HepG2 (cell line): ENCODE data around the gene ABHD15. TPM values are rescaled to one million over a fixed set of nuclear protein-coding genes. Genes with fewer than 3 reads are reported as not detected.

ENCODE experiments used
- HDAC2 ChIP-seq: sonication (generic); formaldehyde crosslinking; IDR thresholded peaks from 2 replicates; pipeline ENCODE4 v1.4.0; 2020; ENCODE audit warnings: missing genetic modification reagents
- IKZF1 ChIP-seq: fragments of 450-650 bp; IDR thresholded peaks from 2 replicates; pipeline ENCODE4 v1.7.1; 2016
- IKZF4 ChIP-seq: sonication (generic); formaldehyde crosslinking; IDR thresholded peaks from 2 replicates; pipeline ENCODE4 v1.5.1; 2020; ENCODE audit warnings: borderline replicate concordance, mild to moderate bottlenecking, low read depth, missing genetic modification reagents; ENCODE audit errors: not compliant biosample characterization
- JUN ChIP-seq: sonication (generic); formaldehyde crosslinking; IDR thresholded peaks from 2 replicates; pipeline ENCODE4 v1.4.0; 2020; ENCODE audit warnings: mild to moderate bottlenecking, missing genetic modification reagents
- KMT2B ChIP-seq: IDR thresholded peaks from 2 replicates; pipeline ENCODE4 v1.6.1; 2016; ENCODE audit warnings: missing genetic modification reagents, missing compliant biosample characterization
- MIER2 ChIP-seq: IDR thresholded peaks from 2 replicates; pipeline ENCODE4 v1.6.1; 2016; ENCODE audit warnings: missing biosample characterization, missing genetic modification reagents
- MIER3 ChIP-seq: IDR thresholded peaks from 2 replicates; pipeline ENCODE4 v1.6.1; 2016; ENCODE audit warnings: missing compliant biosample characterization, borderline replicate concordance
- POLR2G ChIP-seq: fragments of 200-400 bp; formaldehyde crosslinking; IDR thresholded peaks from 2 replicates; pipeline ENCODE4 v1.6.1; 2018; ENCODE audit warnings: mild to moderate bottlenecking, low read depth, low read length, moderate library complexity
- REXO4 ChIP-seq: sonication (generic); formaldehyde crosslinking; IDR thresholded peaks from 2 replicates; pipeline ENCODE4 v1.8.0; 2022; ENCODE audit warnings: missing genetic modification reagents, mild to moderate bottlenecking, borderline replicate concordance
- SIX4 ChIP-seq: sonication (generic); formaldehyde crosslinking; IDR thresholded peaks from 2 replicates; pipeline ENCODE4 v1.4.0; 2020; ENCODE audit warnings: missing genetic modification reagents
- TARDBP ChIP-seq: sonication (generic); formaldehyde crosslinking; IDR thresholded peaks from 2 replicates; pipeline ENCODE4 v1.8.0; 2022; ENCODE audit warnings: mild to moderate bottlenecking, missing genetic modification reagents
- ZFP82 ChIP-seq: sonication (generic); formaldehyde crosslinking; IDR thresholded peaks from 2 replicates; pipeline ENCODE4 v1.5.1; 2020; ENCODE audit warnings: mild to moderate bottlenecking, missing genetic modification reagents, borderline replicate concordance
- ZNF430 ChIP-seq: sonication (generic); formaldehyde crosslinking; IDR thresholded peaks from 2 replicates; pipeline ENCODE4 v1.9.0; 2021; ENCODE audit warnings: mild to moderate bottlenecking, missing genetic modification reagents
- ZNF460 ChIP-seq: sonication (generic); formaldehyde crosslinking; IDR thresholded peaks from 2 replicates; pipeline ENCODE4 v1.5.1; 2020; ENCODE audit warnings: missing genetic modification reagents, mild to moderate bottlenecking, borderline replicate concordance
- ZNF768 ChIP-seq: sonication (generic); formaldehyde crosslinking; IDR thresholded peaks from 2 replicates; pipeline ENCODE4 v1.4.0; 2020; ENCODE audit warnings: missing genetic modification reagents
- polyA plus RNA-seq, 8 experiments: library from polyadenylated mRNA; depleted of rRNA in 3 of 8; stranded (reverse) in 7 of 8; unstranded in 1 of 8; fragments of >200 nt; fragmentation: Illumina TruSeq in 4 of 8; extraction: Trizol in 4 of 8; gene quantifications; 2 replicates each; pipeline versions ENCODE4 v1.2.1 to v1.2.3, GENCODE V29; 2011 to 2016; ENCODE audit warnings: low read depth in 4 of 8, missing spikeins in 1 of 8, mixed read lengths in 1 of 8; ENCODE audit not compliant: insufficient read depth in 1 of 8
- total RNA-seq, 5 experiments: library from RNA; depleted of rRNA; stranded (reverse); fragments of >200 nt; fragmentation: Illumina TruSeq; extraction: Trizol; gene quantifications; 2 replicates each; pipeline ENCODE4 v1.2.3, GENCODE V29; 2016; ENCODE audit warnings: low read depth in 1 of 5
- TF ChIP-seq, protein P1 (sequence below): sonication (generic); formaldehyde crosslinking; conservative IDR thresholded peaks from 2 replicates; pipeline ENCODE4 v1.8.0; 2022; ENCODE audit warnings: missing genetic modification reagents
- TF ChIP-seq, protein P2 (sequence below): sonication (generic); formaldehyde crosslinking; IDR thresholded peaks from 2 replicates; pipeline ENCODE4 v1.4.0; 2020; ENCODE audit warnings: mild to moderate bottlenecking, low read depth, missing genetic modification reagents
- TF ChIP-seq, protein P3 (sequence below): IDR thresholded peaks from 2 replicates; pipeline ENCODE4 v1.6.1; 2016; ENCODE audit warnings: missing biosample characterization, missing genetic modification reagents, low read depth
- TF ChIP-seq, protein P4 (sequence below): sonication (generic); formaldehyde crosslinking; IDR thresholded peaks from 2 replicates; pipeline ENCODE4 v1.4.0; 2020; ENCODE audit warnings: missing genetic modification reagents, borderline replicate concordance
- TF ChIP-seq, protein P5 (sequence below): IDR thresholded peaks from 2 replicates; pipeline ENCODE4 v1.6.1; 2016; ENCODE audit warnings: missing compliant biosample characterization, missing genetic modification reagents, borderline replicate concordance

Gene ABHD15
- total and polyA plus RNA-seq, 2 of the 13 experiments (the other 11 are each of a cell fraction or from before 2014, with no cell fraction given) = 2.4 to 7.7 TPM

DNA sequence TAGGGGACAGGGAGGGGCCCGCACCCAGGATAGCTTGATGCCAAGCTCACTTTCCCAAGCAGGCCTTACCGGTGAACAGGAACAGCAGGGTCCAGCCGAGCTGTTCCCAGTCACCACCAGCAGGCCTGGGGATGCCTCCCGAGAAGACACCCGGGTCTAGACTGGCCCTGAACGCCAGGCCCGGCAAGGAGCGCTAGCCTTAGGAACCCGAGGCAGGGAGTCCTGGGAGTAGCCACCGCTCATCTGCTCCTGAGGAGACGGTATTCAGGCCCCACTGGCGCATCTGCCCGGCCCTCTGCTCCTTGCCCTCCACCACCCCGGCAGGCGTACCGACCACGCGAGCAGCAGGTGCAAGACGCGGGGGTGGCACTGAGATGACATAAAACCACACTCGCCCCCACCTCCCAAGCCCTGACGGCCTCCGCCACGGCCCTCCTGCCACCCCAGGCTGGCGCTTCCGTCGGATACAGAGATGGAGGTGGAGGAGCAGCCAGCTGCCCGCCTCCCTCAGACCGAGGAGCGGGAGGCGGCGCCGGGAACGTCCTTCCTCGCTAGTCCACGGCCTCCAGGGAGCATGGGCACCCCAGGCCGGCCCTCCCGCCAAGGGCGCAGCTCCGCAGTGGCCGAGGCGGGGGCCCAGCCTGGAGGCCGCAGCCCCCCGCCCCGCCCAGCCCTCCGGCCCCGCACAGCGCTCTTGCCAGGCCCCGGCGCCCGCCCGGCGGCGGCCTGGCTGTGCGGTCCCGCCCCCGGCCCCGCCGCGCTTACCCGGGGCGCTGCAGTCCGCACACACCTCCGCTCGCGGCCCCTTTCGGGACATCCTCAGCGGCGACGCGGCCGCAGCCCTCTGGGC, 21.9 kb upstream of the ABHD15 start (continued):
- TF ChIP-seq, protein P1, sequence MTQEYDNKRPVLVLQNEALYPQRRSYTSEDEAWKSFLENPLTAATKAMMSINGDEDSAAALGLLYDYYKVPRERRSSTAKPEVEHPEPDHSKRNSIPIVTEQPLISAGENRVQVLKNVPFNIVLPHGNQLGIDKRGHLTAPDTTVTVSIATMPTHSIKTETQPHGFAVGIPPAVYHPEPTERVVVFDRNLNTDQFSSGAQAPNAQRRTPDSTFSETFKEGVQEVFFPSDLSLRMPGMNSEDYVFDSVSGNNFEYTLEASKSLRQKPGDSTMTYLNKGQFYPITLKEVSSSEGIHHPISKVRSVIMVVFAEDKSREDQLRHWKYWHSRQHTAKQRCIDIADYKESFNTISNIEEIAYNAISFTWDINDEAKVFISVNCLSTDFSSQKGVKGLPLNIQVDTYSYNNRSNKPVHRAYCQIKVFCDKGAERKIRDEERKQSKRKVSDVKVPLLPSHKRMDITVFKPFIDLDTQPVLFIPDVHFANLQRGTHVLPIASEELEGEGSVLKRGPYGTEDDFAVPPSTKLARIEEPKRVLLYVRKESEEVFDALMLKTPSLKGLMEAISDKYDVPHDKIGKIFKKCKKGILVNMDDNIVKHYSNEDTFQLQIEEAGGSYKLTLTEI (CRISPR knock-in tag) = no peak
- TF ChIP-seq MIER2 (no peak), HDAC2 (no peak), KMT2B (CRISPR knock-in tag) (no peak), ZNF768 (CRISPR knock-in tag) (no peak), ZFP82 (no peak; the same call in 1 of the 2 replicates), SIX4 (CRISPR knock-in tag) (no peak), ZNF460 (CRISPR knock-in tag) (no peak), IKZF4 (no peak), TARDBP (CRISPR knock-in tag) (no peak), REXO4 (CRISPR knock-in tag) (no peak), ZNF430 (CRISPR knock-in tag) (no peak), MIER3 (CRISPR knock-in tag) (no peak), JUN (CRISPR knock-in tag) (no peak), POLR2G (no peak), IKZF1 (no peak)
- TF ChIP-seq, protein P2, sequence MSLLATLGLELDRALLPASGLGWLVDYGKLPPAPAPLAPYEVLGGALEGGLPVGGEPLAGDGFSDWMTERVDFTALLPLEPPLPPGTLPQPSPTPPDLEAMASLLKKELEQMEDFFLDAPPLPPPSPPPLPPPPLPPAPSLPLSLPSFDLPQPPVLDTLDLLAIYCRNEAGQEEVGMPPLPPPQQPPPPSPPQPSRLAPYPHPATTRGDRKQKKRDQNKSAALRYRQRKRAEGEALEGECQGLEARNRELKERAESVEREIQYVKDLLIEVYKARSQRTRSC (CRISPR knock-in tag) = no peak
- TF ChIP-seq, protein P3, sequence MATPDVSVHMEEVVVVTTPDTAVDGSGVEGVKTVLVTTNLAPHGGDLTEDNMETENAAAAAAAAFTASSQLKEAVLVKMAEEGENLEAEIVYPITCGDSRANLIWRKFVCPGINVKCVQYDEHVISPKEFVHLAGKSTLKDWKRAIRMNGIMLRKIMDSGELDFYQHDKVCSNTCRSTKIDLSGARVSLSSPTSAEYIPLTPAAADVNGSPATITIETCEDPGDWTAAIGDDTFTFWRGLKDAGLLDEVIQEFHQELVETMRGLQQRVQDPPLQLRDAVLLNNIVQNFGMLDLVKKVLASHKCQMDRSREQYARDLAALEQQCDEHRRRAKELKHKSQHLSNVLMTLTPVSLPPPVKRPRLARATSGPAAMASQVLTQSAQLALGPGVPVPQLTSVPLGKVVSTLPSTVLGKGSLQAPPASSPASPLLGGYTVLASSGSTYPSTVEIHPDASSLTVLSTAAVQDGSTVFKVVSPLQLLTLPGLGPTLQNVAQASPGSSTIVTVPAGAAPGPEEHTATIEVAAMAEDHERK (CRISPR knock-in tag) = no peak
- TF ChIP-seq, protein P4, sequence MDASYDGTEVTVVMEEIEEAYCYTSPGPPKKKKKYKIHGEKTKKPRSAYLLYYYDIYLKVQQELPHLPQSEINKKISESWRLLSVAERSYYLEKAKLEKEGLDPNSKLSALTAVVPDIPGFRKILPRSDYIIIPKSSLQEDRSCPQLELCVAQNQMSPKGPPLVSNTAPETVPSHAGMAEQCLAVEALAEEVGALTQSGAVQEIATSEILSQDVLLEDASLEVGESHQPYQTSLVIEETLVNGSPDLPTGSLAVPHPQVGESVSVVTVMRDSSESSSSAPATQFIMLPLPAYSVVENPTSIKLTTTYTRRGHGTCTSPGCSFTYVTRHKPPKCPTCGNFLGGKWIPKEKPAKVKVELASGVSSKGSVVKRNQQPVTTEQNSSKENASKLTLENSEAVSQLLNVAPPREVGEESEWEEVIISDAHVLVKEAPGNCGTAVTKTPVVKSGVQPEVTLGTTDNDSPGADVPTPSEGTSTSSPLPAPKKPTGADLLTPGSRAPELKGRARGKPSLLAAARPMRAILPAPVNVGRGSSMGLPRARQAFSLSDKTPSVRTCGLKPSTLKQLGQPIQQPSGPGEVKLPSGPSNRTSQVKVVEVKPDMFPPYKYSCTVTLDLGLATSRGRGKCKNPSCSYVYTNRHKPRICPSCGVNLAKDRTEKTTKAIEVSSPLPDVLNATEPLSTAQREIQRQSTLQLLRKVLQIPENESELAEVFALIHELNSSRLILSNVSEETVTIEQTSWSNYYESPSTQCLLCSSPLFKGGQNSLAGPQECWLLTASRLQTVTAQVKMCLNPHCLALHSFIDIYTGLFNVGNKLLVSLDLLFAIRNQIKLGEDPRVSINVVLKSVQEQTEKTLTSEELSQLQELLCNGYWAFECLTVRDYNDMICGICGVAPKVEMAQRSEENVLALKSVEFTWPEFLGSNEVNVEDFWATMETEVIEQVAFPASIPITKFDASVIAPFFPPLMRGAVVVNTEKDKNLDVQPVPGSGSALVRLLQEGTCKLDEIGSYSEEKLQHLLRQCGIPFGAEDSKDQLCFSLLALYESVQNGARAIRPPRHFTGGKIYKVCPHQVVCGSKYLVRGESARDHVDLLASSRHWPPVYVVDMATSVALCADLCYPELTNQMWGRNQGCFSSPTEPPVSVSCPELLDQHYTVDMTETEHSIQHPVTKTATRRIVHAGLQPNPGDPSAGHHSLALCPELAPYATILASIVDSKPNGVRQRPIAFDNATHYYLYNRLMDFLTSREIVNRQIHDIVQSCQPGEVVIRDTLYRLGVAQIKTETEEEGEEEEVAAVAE (CRISPR knock-in tag) = no peak
- TF ChIP-seq, protein P5, sequence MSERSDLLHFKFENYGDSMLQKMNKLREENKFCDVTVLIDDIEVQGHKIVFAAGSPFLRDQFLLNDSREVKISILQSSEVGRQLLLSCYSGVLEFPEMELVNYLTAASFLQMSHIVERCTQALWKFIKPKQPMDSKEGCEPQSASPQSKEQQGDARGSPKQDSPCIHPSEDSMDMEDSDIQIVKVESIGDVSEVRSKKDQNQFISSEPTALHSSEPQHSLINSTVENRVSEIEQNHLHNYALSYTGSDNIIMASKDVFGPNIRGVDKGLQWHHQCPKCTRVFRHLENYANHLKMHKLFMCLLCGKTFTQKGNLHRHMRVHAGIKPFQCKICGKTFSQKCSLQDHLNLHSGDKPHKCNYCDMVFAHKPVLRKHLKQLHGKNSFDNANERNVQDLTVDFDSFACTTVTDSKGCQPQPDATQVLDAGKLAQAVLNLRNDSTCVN (CRISPR knock-in tag) = no peak
